DMS153 treated with DMSO at 0.1 percent for 48 hours (cell line): ENCODE measurements around the gene FCRLB.
A peak's percentile ranks its signal among the peaks of the same experiment; 100 is the strongest.
"Not testable (repeated sequence)": the region's sequence is repeated elsewhere in the genome, so short reads cannot be mapped to it uniquely, and the experiment has no call there.

Experiments used
- DNase-seq: peaks from one replicate; lab custom pipeline; 2025; ENCODE audit not compliant: unreplicated experiment; lab: John Stamatoyannopoulos, UW

The FCRLB gene

GRCh38 chr1:161720956-161721737, at the start of gene FCRLB:
TSS of gene FCRLB (plus strand) at chr1:161721544. CDS start at chr1:161722673, 1,129 bp downstream.
- DNase-seq, result no peak

- DNase-seq, result not testable (repeated sequence)
Observed at GRCh38 chr1:161673437-161673836, 47.9 kb upstream of the FCRLB start.

- not testable (repeated sequence) for DNase-seq
Observed at GRCh38 chr1:161674447-161674846, 46.9 kb upstream of the FCRLB start.

- not testable (repeated sequence) for DNase-seq
Observed at GRCh38 chr1:161674908-161675307, 46.4 kb upstream of the FCRLB start.

- no peak for DNase-seq
Observed at GRCh38 chr1:161676441-161676840, 44.9 kb upstream of the FCRLB start.

- no peak for DNase-seq
Observed at GRCh38 chr1:161676958-161677689, 44.2 kb upstream of the FCRLB start.

- DNase-seq, result no peak
Observed at GRCh38 chr1:161678500-161678899, 42.8 kb upstream of the FCRLB start.

- DNase-seq, result no peak
Observed at GRCh38 chr1:161681879-161682278, 39.5 kb upstream of the FCRLB start.

- no peak for DNase-seq
Observed at GRCh38 chr1:161688946-161689345, 32.4 kb upstream of the FCRLB start.

- DNase-seq, result no peak
Observed at GRCh38 chr1:161691846-161692245, 29.5 kb upstream of the FCRLB start.

GRCh38 chr1:161693020-161693712, 28.2 kb upstream of the FCRLB start:
- DNase-seq, result not testable (repeated sequence)

- not testable (repeated sequence) for DNase-seq
Observed at GRCh38 chr1:161698302-161698701, 23.0 kb upstream of the FCRLB start.

GRCh38 chr1:161702250-161702649, 19.1 kb upstream of the FCRLB start:
- peak; percentile 56 for DNase-seq

- no peak for DNase-seq
Observed at GRCh38 chr1:161705537-161705936, 15.8 kb upstream of the FCRLB start.

- no peak for DNase-seq
Observed at GRCh38 chr1:161706113-161706481, 15.2 kb upstream of the FCRLB start.

GRCh38 chr1:161706482-161707347, 14.6 kb upstream of the FCRLB start, which contains the start of gene FCRLA:
TSS of gene FCRLA (plus strand) at chr1:161707229. CDS start at chr1:161707265, 36 bp downstream.
- DNase-seq, result no peak

GRCh38 chr1:161707503-161707902, 13.8 kb upstream of the FCRLB start:
- DNase-seq, result no peak

GRCh38 chr1:161709373-161709772, 12.0 kb upstream of the FCRLB start:
- no peak for DNase-seq

GRCh38 chr1:161710560-161710959, 10.8 kb upstream of the FCRLB start:
- no peak for DNase-seq

- DNase-seq, result no peak
Observed at GRCh38 chr1:161718559-161719324, 2.6 kb upstream of the FCRLB start.
